ENCODE measurements around the gene BICD1.
A peak's percentile ranks its signal among the peaks of the same experiment; 100 is the strongest.
"Not testable (repeated sequence)": the region's sequence is repeated elsewhere in the genome, so short reads cannot be mapped to it uniquely, and the experiment has no call there.

Gene BICD1

DNA sequence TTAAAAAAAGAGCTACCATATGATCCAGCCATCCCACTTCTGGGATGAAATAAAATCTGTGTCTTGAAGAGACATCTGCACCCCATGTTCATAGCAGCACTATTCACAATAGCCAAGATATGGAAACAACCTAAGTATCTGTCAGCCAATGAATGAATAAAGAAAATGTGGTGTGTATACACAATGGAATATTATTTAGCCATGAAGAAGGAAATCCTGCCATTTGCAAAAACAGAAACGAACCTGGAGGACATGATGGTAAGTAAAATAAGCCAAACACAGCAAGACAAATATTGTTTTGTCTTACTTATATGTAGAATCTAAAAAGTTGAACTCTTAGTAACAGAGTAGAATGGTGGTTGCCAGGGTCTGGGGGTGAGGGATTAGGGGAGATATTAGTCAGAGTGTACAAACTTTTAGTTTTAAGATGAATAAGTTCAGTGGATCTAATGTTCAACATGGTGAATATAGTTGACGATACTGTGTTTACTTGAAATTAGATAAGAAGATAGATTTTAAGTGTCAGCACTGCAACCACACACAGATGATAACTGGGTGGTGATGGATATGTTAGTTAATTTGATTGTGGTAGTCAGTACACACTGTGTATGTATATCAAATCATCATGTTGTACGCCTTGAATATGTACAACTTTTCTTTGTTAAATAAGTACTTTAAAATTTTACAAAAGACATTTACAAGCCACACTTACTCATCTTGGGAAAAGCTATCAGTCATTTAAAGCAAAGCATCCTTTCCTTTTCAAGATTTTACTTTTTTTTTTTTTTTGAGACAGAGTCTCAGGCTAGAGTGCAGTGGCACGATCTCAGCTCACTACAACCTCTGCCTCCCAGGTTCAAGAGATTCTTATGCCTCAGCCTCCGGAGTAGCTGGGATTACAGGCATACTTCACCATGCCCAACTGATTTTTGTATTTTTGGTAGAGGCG lies 89.9 kb downstream of the BICD1 start:
- DNase-seq: no peak

DNA sequence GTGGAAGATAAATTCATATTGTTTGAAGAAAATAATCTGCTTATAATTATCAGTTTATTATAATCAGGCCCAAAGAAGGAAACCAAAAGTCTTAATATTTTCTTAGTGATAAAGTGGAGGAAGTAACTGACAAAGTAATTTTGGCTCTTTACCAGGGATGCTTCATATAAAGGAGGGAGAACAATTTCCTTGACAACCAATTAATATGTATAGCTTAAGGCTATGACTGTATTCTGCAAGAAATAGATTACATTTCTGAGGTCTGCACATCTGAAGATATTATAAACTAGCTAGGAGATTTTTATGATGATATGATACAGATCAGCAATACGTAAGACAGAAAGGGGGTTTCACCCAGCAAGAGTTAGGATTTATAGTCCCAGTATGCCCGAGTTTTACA lies 90.8 kb downstream of the BICD1 start:
- no peak for DNase-seq

DNA sequence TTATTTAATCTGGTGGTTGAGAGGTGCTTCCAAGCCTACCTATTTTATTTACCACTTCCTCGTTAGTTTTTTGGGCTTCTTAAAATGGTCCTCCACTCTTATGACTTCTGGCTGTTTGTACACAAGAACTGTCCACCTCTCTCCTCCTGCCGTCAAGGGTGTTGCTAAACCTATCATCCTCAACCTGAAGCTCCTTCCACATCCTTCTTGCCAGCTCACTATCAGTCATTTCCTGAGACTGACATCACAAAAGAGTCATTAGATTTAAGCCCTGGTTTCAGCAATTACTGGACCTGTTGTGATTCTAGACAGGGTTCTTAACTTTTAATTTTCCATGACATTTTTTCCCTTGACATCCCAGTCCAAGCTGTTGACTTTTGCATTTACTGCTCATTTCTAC lies 91.9 kb downstream of the BICD1 start:
- DNase-seq: no peak

DNA sequence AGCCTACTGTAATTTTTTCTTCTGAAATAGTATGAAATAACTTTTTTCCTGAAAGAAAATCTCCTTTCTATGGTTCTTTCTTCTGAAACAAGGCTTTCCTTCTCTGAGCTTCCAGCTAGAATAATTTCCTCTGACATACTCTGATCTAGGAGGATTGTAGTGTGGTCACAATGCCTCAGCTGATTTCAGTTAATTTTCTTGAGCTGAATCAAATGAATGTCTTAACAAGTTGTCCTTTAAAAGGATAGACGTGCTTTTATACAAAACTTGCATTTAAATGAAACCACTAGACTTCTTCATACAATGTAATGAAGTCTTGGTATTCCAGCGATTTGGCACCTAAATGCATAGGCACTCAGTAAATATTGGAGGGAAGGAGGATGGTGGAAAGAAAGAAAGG lies 94.4 kb downstream of the BICD1 start:
- no peak for DNase-seq

GRCh38 chr12:32201976-32202375 lies 95.3 kb downstream of the BICD1 start:
- DNase-seq: no peak

GRCh38 chr12:32205731-32206130 lies 99.1 kb downstream of the BICD1 start:
- DNase-seq: no peak

DNA sequence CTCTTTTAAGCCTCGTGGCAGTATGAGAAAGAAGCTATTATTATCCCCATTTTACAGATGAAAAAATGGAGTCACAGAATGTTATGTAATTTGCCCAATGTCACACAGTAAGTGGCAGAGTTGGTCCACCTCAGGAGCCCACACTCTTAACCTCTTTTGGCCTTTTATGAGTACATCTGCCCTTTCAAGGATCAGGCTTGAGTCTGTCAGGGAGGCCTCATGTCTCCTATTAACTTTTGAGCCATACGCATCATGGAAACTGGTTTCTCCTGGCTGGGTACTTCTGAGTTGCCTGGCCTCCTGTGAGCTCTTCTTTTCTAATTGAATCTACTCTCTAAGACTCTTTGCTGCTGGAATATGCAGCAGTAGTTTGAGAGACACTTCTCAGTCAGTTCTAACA lies 101.7 kb downstream of the BICD1 start:
- no peak for DNase-seq

GRCh38 chr12:32211066-32211899 lies 104.6 kb downstream of the BICD1 start:
- DNase-seq: peak; percentile 1 to 34 (median 30)

GRCh38 chr12:32211900-32212156 lies 105.2 kb downstream of the BICD1 start:
- no peak for DNase-seq

DNA sequence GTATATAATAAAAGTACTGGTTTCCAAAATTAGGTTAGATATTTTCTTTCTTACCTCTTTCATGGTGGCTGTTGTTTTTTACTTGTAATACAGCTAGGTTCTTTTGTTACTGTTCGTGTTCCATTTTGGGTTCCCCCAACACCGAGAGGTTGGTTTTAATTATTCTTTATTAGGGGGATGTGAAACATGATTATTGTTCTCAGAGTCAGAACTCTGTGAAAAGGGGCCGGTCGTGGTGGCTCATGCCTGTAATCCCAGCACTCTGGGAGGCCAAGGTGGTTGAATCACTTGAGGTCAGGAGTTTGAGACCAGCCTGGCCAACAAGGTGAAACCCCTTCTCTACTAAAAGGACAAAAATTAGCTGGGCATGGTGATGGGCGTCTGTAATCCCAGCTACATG lies 108.1 kb downstream of the BICD1 start:
- DNase-seq: no peak

DNA sequence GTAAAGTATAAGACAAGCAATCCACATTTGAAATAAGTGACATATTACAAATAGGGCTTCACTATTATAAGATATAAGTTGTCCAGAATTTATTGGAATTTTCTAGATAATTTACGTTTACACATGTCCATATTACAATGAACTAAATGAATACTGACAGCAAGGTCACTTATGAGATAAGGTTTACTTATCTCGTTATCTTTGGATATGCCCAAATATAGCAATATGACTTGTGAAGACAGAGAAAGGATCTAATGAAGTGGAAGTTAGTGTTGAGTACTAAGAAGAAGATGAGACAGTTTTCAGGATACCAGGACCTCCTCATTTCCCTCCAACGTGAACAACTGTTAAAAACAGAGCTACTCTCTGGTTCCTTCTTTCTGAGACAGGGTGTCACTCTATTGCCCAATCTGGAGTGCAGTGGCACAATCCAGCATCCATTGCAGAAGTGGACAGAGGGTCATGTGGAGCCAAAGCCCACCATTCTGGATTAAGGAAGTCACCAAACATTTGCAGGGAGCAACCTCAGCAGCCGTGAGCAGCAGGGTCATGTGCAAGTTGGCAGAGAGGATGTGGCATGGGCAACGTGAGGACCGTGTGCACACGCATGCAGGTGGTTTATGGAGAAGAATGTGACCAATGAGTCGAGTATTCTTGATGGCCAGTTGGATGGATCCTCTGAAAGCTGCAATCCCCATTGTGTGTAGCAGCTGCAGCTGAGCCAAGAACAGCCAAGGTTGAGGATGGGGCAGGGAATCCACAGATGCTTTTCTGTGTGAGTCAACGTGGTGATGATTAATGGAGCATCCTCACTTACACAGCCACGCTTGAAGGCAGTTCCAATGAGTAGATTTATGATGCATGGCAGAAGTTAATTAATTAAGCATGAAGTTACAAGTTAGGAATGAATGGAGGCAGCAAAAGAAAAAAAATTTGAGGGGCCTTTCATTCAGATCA lies 111.0 kb downstream of the BICD1 start:
- peak; percentile 39 to 59 (median 54) for DNase-seq

- no peak for DNase-seq
Measured at GRCh38 chr12:32223941-32224340, 117.3 kb downstream of the BICD1 start.

- DNase-seq: no peak
Measured at GRCh38 chr12:32226768-32227167, 120.1 kb downstream of the BICD1 start.

DNA sequence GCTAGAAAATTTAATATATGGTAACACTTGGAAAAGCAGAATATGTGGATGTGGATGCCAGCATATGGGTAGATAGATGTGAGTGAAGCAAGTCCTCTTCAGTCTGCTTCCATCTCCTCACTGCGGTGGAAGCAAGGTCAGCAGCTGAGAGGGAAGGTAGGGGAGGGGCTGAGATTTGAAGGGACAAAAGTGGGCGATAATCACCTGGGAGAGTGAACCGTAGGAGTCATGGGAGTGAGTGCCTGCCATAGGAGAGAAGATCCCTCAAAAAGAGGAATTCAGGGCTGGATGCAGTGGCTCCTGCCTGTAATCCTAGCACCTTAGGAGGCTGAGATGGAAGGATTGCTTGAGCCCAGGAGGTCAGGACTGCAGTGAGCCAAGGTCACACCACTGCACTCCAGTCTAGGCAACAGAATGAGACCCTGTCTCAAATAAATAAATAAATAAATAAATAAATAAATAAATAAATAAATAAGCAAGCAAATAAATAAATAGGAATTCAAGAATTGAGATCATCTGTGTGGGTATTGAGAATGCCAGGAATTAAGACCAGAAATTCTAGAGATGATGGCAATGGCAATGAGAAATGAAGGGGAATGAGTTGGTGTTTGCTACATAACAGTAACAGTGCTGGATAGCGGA lies 123.4 kb downstream of the BICD1 start:
- DNase-seq: no peak

- DNase-seq: no peak
Measured at GRCh38 chr12:32230613-32230993, 124.0 kb downstream of the BICD1 start.

DNA sequence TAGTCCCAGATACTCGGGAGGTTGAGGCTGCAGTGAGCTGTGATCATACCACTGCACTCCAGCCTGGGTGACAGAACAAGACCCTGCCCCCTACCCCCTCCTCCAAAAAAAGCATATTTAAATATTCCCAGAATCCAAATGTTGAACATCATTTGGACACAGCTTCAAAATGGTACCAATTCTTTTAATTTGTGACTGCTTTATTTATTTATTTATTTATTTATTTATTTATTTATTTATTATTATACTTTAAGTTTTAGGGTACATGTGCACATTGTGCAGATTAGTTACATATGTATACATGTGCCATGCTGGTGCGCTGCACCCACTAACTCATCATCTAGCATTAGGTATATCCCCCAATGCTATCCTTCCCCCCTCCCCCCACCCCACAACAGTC lies 124.7 kb downstream of the BICD1 start:
- not testable (repeated sequence) for DNase-seq

DNA sequence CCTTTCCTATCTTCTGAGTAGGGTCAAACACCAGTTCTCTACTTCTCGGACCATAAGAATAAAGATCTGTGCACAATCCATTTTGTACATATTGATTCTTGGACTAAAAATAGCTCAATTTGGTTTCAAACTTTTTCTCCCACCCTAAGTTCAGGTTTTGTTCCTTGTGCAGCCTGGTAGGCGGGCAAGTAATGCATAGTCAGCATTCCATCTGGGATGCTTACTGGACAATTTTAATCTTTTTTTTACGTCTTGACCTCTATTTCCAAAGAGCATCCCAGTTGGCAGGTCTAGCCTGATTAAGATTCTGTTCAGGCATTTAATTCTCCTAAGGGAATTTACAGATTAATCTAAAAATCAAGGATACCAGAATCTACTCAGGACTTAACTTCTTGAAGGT lies 126.9 kb downstream of the BICD1 start:
- no peak for DNase-seq

DNA sequence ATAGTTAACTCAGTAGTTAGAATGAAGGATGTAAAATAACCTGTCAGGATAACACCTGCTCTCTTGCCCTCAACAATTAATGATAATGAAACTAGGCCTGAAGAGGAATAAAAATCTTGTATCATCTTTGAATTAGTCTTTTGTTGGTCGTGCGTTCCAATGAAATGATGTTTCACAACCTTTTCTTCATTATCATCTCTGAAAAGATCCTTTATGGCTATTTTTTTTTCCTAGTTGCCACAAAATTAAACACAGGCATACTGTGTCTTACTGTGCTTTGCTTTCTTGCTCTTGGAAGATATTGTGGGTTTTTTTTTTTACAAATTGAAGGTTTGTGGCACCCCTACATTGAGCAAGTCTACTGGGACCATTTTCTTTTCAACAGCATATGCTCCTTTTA lies 128.6 kb downstream of the BICD1 start:
- no peak for DNase-seq

DNA sequence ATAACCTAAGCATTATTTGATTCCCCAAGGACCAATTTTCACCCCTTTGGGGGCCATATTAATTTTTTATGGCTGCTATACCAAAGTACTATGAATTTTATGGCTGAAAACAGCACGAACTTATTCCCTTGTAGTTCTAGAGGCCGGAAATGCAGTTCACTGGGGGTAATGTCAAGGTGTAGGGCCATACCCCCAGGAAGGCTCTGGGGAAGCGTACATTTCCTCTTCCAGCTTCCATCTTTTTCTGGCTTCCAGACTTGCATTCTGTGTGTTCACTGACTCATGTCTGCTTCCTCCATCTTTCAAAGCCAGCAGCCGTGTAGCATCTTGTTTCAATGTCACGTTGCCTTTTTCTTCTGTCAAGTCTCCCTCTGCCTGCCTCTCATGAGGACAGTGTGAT lies 133.5 kb downstream of the BICD1 start:
- no peak for DNase-seq

GRCh38 chr12:32240831-32241230 lies 134.2 kb downstream of the BICD1 start:
- no peak for DNase-seq

- no peak for DNase-seq
Measured at GRCh38 chr12:32242641-32243040, 136.0 kb downstream of the BICD1 start.

DNA sequence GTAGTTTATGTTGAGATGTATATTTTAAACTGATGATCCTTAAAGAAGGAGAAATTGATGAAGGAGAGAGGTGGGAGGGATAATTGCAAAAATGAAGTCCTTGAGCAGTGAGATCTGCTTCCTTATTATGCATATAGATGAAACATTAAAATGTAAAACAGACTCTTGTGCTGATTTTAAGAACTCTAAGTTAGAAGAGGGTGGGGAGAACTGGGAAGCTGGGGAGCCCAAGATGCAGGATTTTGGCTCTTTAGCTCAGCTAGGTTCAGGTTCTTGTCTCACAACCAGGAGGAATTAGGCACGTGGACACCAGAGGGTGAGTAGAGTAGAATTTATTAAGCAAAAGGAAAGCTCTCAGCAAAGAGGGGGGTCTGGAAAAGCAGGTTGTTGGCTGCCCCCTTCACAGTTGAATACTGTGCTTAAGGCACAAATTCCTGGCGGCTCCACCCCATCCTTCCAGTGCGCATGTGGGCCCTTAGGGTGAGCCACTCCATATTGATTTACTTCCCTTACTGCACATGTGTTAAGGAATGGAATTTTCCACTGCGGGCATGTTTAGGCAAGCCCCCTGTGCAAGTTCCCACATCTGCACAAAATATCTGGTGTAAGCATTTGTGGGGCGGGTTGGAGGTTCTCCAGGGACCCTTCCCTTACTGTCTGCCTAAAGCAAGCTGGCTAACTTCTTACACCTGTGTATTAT lies 141.9 kb downstream of the BICD1 start:
- DNase-seq: no peak

All from suppressor macrophage treated with lipopolysaccharide for 1 hour (primary cell).